Glomerular endothelial cell (primary cell): ENCODE data around the gene SCARB1. TPM values are rescaled to one million over a fixed set of nuclear protein-coding genes. Genes with fewer than 3 reads are reported as not detected.

ENCODE experiments used
- DNase-seq: peaks from one replicate; pipeline ENCODE4 v3.0.0-alpha.2; 2011; ENCODE audit warnings: low read depth, low spot score; ENCODE audit errors: extremely low read depth
- total RNA-seq: library from RNA; depleted of rRNA; stranded (reverse); fragments of >200 nt; gene quantifications from 2 replicates; pipeline ENCODE4 v1.2.3, GENCODE V29; 2015

Gene SCARB1
- total RNA-seq, 1 donor from 2014 or later: 32.4 TPM

DNA sequence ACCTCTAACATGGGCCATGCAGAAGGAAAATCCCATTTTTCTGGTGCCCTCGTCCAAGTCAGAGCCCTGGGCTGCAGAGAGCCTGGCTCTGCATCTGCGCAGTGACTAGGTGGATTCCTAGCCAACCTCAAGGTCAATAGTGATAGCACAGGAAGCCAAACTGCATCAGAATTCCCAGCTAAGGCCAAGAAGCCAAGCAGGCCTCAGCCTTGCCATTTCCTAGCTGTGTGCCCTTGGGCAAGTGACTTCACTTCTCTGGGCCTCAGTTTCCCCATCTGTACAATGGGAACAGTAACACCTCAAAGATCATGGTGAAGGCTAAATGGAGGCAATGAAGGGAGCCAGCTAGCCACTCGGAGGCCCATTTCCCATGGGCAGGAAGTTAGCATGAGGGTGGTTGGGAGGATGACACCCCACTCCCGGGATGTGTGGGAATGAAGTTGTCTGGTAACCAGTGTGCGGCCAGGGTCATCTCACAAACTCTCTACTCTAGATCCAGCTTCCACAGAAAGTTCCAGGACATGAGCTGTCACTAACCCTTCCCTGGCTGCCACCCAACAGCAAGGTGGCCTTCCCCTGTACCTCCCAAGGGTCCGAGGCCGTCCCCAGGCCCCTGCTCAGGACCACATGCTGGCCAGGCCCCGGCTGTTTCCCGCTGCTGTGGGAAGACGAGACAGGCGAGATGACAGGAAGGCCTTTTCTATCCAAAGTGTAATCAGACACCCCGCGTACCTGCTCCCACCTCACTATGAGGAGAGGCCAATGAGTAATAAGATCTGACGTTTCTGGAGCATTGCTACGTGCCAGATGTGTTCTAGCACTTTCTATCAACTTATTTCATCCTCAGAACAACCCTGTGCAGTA lies 125.7 kb downstream of the SCARB1 start:
- DNase-seq: no peak

DNA sequence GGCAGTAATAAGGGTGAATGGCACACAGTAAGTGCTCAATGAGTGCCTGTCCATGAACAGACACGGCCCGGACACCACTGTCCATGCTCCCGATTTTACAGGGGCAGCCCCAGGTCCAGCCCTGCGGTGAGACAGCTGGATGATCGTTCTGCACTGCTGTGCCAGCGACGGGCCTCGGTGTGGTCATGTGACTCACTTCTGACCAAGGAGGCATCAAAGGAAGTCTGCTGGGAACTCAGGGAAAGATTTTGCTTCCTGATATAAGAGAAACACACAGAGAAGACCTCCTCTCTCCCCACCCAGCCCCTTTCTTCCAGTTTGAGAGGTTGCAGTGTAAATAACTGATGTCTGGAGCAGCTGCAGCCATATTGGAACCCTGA lies 126.6 kb downstream of the SCARB1 start:
- DNase-seq: no peak

DNA sequence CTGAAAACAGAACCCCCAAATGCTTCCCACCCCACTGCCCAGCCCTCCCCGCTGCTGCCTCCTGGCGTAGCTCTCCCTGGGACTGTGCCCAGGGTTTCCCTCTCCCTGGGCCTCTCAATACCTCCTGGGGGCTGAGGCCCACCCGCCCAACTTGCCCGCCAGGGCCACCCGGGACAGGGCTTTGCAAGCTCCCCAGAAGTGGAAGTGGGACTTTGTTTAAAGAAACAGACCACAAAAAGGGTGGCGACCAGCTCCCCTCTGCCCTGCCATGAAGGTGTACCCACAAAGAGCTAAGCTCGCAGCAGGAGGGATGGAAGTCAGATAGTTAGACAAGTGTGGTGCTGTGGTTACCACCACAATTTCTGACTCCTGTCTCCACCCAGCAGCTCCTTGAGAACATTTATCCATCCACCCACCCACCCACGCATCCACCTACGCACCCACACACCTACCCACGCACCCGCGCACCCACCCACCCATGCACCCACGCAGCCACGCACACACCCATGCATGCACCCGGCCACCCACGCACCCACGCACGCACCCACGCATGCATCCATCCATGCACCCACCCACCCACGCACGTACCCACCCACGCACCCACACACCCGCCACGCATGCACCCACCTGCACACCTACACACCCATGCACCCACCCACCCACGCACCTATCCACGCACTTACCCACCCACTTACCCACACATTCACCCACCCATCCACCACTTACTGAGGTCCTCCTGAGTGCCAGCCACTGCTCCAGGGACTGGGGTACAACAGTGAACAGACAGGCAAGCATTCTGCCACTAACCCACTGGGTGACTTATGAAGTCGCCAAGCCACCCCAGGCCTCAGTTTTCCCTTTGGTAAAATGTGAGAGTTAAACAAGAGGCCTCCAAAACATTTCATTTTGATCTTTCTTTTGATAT lies 127.3 kb downstream of the SCARB1 start:
- no peak for DNase-seq

DNA sequence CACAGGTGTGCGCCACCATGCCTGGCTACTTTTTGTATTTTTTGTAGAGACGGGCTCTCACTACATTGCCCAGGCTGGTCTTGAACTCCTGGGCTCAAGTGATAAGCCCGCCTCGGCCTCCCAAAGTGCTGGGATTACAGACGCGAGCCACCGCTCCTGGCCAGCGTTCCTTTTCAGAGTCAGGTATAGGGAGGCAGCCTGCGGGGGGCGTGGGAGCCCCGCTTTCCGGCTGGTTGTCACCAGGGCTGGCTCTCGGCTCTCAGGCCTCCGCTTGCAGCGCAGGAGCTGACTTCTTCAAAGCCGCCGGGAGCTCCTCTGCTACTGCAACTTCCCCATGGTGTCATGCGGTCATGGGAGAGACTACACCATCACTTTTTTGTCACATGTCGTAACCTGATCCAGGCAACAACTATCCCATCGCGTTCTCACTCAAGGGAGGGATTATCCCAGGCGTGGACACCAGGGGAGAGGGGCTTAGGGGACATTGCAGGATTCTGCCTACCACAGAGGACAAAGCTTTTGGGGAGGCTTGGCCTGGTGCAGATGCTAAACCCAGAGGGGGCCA lies 129.4 kb downstream of the SCARB1 start:
- DNase-seq: no peak

DNA sequence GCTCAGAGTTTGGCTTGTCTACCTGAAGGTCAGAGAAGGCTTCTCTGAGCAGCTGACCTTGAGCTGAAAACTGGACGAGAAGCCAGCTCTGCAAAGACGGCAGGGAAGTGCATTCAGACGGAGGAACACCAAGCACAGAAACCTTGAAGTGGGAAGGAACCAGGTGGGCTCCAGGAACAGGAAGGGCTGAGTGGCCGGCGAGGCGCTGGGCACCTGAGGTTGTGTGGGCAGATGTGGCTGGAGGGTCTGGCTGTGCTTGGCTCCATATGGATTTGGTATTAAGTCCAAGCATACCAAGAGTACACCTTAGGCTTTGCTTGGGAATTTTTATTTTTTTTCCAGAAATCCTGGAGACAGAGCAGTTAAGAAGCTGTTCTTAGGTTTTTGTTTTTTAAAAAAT lies 130.6 kb downstream of the SCARB1 start:
- no peak for DNase-seq

DNA sequence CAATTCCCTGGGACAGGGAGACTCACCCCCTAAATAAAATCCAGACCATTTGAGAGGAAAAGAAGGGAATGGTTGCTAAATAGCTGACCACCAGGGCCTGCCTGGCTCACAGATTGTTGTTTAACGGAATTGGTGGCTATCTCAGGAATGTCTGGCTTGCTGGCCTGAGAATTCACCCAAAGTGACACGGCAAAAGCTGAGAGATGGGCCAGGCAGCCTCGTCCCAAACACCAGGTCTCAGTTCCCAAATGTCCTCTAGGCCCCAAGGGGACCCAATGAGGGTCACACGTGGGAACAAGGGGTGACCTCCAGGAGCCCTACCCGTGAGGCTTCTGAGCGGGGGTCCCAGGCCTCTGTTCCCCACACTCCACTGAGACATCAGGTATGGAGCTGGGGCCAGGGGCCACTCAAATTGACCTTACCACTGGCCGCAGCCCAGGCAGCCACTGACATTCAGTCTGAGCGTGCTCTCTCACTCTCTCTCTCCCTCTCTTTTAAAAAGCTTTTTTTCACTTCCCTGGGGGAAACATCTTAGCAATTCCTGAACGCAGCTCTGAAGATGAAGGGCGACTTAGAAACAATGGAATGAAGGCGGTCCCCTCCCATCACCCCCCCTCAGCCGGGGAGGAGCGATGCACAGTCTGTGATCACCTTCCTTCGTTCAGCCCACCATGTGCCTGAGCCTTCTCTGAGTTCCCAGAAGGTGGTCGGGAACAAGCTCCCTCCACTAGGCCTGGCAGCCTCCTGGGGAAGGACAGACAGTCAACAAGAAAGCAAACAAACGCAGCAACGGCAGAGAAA lies 131.2 kb downstream of the SCARB1 start:
- DNase-seq: no peak

DNA sequence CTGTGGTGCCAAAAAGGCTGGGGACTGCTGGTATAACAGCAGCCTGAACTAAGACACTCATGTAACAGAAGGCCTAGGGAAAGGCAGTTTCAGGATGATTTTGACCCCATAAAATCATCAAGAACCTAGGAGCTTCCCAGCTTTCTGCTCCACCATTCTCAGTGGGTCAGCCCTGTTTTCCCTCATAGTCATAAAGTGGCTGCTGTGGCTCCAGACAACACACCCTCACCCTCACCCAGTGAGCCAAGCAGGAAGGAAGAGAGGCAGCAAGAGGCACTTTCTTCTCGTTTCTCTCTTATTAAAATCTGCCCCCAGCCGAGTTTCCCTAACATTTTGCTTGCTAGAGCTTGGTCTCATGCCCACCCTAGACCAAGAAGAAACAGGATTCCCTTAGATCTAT lies 131.8 kb downstream of the SCARB1 start:
- DNase-seq: no peak

DNA sequence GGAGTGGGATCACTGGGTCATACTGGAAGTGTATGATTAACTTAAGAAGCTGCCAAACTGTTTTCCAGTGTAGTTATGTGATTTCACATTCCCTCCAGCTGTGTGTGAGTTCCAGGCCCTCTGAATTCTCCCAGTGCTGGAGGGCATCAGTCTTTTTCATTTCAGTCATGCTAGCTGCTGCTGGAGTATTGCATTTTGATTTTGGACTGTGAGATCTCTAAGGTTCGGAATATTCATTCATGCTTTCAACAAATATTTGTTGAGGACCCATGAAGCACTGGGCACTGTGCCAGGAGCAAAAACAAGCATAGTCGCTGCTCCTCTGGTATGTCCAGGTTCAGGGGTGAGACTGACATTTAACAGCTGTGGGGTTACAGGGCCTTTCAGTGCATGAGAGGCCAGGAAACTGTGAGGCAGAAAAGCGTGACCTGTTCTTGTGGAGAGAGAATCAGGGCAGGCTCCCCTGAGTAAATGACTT lies 133.2 kb downstream of the SCARB1 start:
- DNase-seq: no peak

DNA sequence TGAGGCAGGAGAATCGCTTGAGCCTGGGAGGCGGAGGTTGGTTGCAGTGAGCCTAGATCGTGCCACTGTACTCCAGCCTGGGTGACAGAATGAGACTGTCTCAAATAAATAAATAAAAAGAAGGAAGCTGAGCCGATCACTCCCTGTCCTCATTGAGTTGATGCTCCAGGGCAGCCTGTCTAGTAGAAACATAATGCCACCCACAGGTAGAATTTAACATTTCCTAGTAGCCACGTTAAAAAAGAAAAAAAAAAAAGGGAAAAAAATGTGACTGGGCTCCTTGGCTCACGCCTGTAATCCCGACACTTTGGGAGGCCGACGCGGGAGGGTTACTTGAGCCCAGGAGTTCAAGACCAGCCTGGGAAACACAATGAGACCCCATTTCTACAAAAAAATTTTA lies 135.7 kb downstream of the SCARB1 start:
- no peak for DNase-seq

DNA sequence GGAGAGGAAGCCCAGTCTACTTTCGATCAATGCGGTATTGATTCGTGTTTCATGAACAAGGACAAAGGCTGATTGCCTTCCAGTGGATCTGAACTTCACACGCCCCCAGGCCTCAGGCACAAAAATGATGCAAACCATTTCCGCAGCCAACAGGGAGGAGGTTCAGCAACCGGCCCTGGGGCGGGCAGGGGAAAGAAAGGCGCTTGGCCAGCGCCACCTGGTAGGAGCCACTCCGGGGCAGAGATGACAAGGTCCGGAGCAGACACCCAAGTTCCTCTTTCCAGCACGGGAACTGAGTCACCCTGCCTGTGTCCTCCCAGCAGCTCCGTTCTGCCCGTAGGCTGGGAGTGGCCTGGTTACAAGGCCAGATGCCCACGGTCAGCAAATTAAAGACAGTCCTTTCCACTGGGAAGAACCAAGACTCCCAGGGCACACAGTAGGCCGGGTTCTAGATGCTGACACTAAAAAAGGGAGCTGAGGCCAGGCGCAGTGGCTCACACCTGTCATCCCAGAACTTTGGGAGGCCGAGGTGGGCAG lies 136.3 kb downstream of the SCARB1 start:
- DNase-seq: no peak

Other genes with a start within 250 kb of the SCARB1 start
- 1,417 and 1,419 TPM in 2 replicates for gene UBC, start 50.8 kb upstream of the SCARB1 start, total RNA-seq
- 10.1 and 16.6 TPM in 2 replicates for gene DHX37, start 125.3 kb upstream of the SCARB1 start, total RNA-seq
- gene BRI3BP, start 129.8 kb upstream of the SCARB1 start, total RNA-seq: 4.0 and 5.5 TPM in 2 replicates
- gene AACS, start 201.6 kb upstream of the SCARB1 start, total RNA-seq: 21.0 and 23.3 TPM in 2 replicates